ENCODE measurements around the gene NKX3-2.

The NKX3-2 gene

DNA sequence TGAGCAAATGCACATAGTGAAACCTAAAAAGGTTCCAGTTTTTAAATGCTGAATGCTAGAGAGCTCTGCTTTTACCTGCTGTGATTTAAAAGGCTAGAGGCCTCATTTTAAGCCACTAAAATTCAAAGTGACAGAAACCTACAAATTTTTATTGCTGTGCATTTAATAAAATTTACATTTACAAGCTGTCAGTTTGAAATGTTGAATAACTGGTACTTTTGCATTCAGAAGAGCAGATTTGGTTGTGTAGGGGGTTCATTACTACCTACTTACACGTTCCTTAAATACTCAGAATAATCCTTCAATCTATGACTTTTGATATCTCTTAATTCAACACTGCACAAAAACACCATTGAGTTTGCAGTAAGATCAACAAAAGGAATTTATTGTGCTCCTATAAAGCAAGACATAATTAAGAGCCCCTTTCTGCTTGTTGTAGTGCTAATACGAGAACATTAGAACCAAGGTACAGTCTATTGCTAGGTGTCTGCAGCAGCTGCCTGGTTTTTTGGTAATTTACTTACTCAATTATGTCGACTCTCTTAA lies 27.9 kb downstream of the NKX3-2 start:
- no peak overlapping the region for H3K4me3 ChIP-seq (ENCODE audit: insufficient read depth, low read length, poor library complexity, severe bottlenecking)
- H3K36me3 ChIP-seq (ENCODE audit: low read length): no peaks in the 10 kb centered on the region
- H3F3A ChIP-seq (ENCODE audit: insufficient read depth): no peaks in the 10 kb centered on the region
- H3K79me2 ChIP-seq (ENCODE audit: insufficient read depth, low read length): no peaks in the 10 kb centered on the region
- no peak overlapping the region for H3K9ac ChIP-seq (ENCODE audit: low read length)
- H4K20me1 ChIP-seq (ENCODE audit: low read depth, low read length): no peaks in the 10 kb centered on the region
- no peaks in the 10 kb centered on the region for H3K27me3 ChIP-seq (ENCODE audit: low read length)
- no peaks in the 10 kb centered on the region for H3K9me2 ChIP-seq (replicated peaks; ENCODE audit: insufficient read depth, low read length)
- TF ChIP-seq CTCF (IDR thresholded peaks at IDR 0.05; ENCODE audit: insufficient read depth, low read length, poor library complexity, severe bottlenecking) (no peak), EZH2phosphoT487 (conservative IDR thresholded peaks at IDR 0.05; ENCODE audit: low read length) (no peak)
- H3K9me3 ChIP-seq (ENCODE audit: insufficient read depth, low read length): no peaks in the 10 kb centered on the region
- H3K27ac ChIP-seq (ENCODE audit: low read depth, low read length): no peak overlapping the region
- no peak overlapping the region for H3K4me2 ChIP-seq (ENCODE audit: low read depth, low read length, poor library complexity, severe bottlenecking)
- H2AFZ ChIP-seq (ENCODE audit: low read depth, low read length, severe bottlenecking): no peak overlapping the region

GRCh38 chr4:13515268-13515667 lies 29.0 kb downstream of the NKX3-2 start:
- Histone ChIP-seq H2AFZ (ENCODE audit: low read depth, low read length, severe bottlenecking) (no peak overlapping the region), H3K4me3 (ENCODE audit: insufficient read depth, low read length, poor library complexity, severe bottlenecking) (no peak overlapping the region), H3K9me2 (replicated peaks; ENCODE audit: insufficient read depth, low read length) (no peaks in the 10 kb centered on the region), H3K9ac (ENCODE audit: low read length) (no peak overlapping the region), H3K27me3 (ENCODE audit: low read length) (no peaks in the 10 kb centered on the region), H3F3A (ENCODE audit: insufficient read depth) (no peaks in the 10 kb centered on the region), H4K20me1 (ENCODE audit: low read depth, low read length) (no peaks in the 10 kb centered on the region), H3K4me2 (ENCODE audit: low read depth, low read length, poor library complexity, severe bottlenecking) (no peak overlapping the region), H3K36me3 (ENCODE audit: low read length) (no peaks in the 10 kb centered on the region), H3K79me2 (ENCODE audit: insufficient read depth, low read length) (no peaks in the 10 kb centered on the region), H3K27ac (ENCODE audit: low read depth, low read length) (no peak overlapping the region), H3K9me3 (ENCODE audit: insufficient read depth, low read length) (no peaks in the 10 kb centered on the region)
- TF ChIP-seq CTCF (IDR thresholded peaks at IDR 0.05; ENCODE audit: insufficient read depth, low read length, poor library complexity, severe bottlenecking): no peak

- no peaks in the 10 kb centered on the region for H3K9me3 ChIP-seq (ENCODE audit: insufficient read depth, low read length)
- no peak overlapping the region for H3K27ac ChIP-seq (ENCODE audit: low read depth, low read length)
- no peaks in the 10 kb centered on the region for H4K20me1 ChIP-seq (ENCODE audit: low read depth, low read length)
- no peak for TF ChIP-seq EZH2phosphoT487 (conservative IDR thresholded peaks at IDR 0.05; ENCODE audit: low read length)
- no peak for TF ChIP-seq CTCF (IDR thresholded peaks at IDR 0.05; ENCODE audit: insufficient read depth, low read length, poor library complexity, severe bottlenecking)
- no peak overlapping the region for H3K9ac ChIP-seq (ENCODE audit: low read length)
- H3K36me3 ChIP-seq (ENCODE audit: low read length): no peaks in the 10 kb centered on the region
- no peaks in the 10 kb centered on the region for H3K79me2 ChIP-seq (ENCODE audit: insufficient read depth, low read length)
- H3K27me3 ChIP-seq (ENCODE audit: low read length): no peaks in the 10 kb centered on the region
- H3K9me2 ChIP-seq (replicated peaks; ENCODE audit: insufficient read depth, low read length): no peaks in the 10 kb centered on the region
- no peaks in the 10 kb centered on the region for H3F3A ChIP-seq (ENCODE audit: insufficient read depth)
- H3K4me3 ChIP-seq (ENCODE audit: insufficient read depth, low read length, poor library complexity, severe bottlenecking): no peak overlapping the region
- no peak overlapping the region for H3K4me2 ChIP-seq (ENCODE audit: low read depth, low read length, poor library complexity, severe bottlenecking)
- no peak overlapping the region for H2AFZ ChIP-seq (ENCODE audit: low read depth, low read length, severe bottlenecking)
Measured at GRCh38 chr4:13514722-13515121, 29.6 kb downstream of the NKX3-2 start.

Data from SU-DHL-6 (cell line).